Astrocyte (in vitro differentiated cells and primary cell): ENCODE results near the gene BNIP5. TPM values are rescaled to one million over a fixed set of nuclear protein-coding genes. Genes with fewer than 3 reads are reported as not detected.

Experiments used
- DNase-seq: peaks from one replicate; pipeline ENCODE4 v3.0.0-alpha.2; 2010; ENCODE audit warnings: low read depth
- FAIRE-seq: peaks from 2 replicates; lab custom pipeline; 2011; peaks lifted over from hg19 to GRCh38; lab: Jason Lieb, UNC
- H2AFZ ChIP-seq: 2 replicates; pipeline ENCODE4 v1.6.0; 2012; ENCODE audit warnings: low read depth, low read length, inconsistent platforms
- H3K27ac ChIP-seq: 2 replicates; pipeline ENCODE4 v1.5.1; 2011; ENCODE audit warnings: low read depth, low read length, inconsistent platforms
- H3K27me3 ChIP-seq: 2 replicates; pipeline ENCODE4 v1.6.0; 2011; ENCODE audit warnings: low read length, inconsistent platforms; ENCODE audit not compliant: insufficient read depth
- H3K36me3 ChIP-seq: 2 replicates; pipeline ENCODE4 v1.5.1; 2011; ENCODE audit warnings: low read length, inconsistent platforms; ENCODE audit not compliant: insufficient read depth
- H3K4me1 ChIP-seq: 2 replicates; pipeline ENCODE4 v1.5.1; 2011; ENCODE audit warnings: low read length, inconsistent platforms; ENCODE audit not compliant: insufficient read depth
- H3K4me2 ChIP-seq: 2 replicates; pipeline ENCODE4 v1.6.0; 2012; ENCODE audit warnings: low read length, inconsistent platforms
- H3K4me3 ChIP-seq: 2 replicates; pipeline ENCODE4 v1.5.1; 2011; ENCODE audit warnings: low read depth, mild to moderate bottlenecking, low read length, inconsistent platforms; ENCODE audit not compliant: insufficient read depth
- H3K79me2 ChIP-seq: 2 replicates; pipeline ENCODE4 v1.6.0; 2012; ENCODE audit warnings: mild to moderate bottlenecking, low read length, inconsistent platforms; ENCODE audit not compliant: insufficient read depth
- H3K9ac ChIP-seq: 2 replicates; pipeline ENCODE4 v1.6.0; 2012; ENCODE audit warnings: mild to moderate bottlenecking, low read length, inconsistent platforms
- H3K9me3 ChIP-seq: 2 replicates; pipeline ENCODE4 v1.5.1; 2012; ENCODE audit warnings: low read depth, mild to moderate bottlenecking, low read length, inconsistent platforms; ENCODE audit not compliant: insufficient read depth
- H4K20me1 ChIP-seq: 2 replicates; pipeline ENCODE4 v1.6.0; 2012; ENCODE audit warnings: low read length, inconsistent platforms; ENCODE audit not compliant: insufficient read depth
- H3K27ac Mint-ChIP-seq: one replicate; pipeline ENCODE4 v1.8.0; 2021; ENCODE audit warnings: mild to moderate bottlenecking, mixed read lengths; ENCODE audit not compliant: unreplicated experiment
- H3K27me3 Mint-ChIP-seq: one replicate; pipeline ENCODE4 v1.8.0; 2021; ENCODE audit warnings: low read depth, mixed read lengths; ENCODE audit not compliant: unreplicated experiment
- H3K36me3 Mint-ChIP-seq: one replicate; pipeline ENCODE4 v1.8.0; 2021; ENCODE audit warnings: low read depth, mixed read lengths; ENCODE audit not compliant: unreplicated experiment
- H3K4me1 Mint-ChIP-seq: one replicate; pipeline ENCODE4 v1.8.0; 2021; ENCODE audit warnings: low read depth, mixed read lengths; ENCODE audit not compliant: unreplicated experiment
- H3K4me3 Mint-ChIP-seq: one replicate; pipeline ENCODE4 v1.8.0; 2021; ENCODE audit warnings: mild to moderate bottlenecking, moderate library complexity, mixed read lengths; ENCODE audit not compliant: unreplicated experiment
- H3K9me3 Mint-ChIP-seq: one replicate; pipeline ENCODE4 v1.8.0; 2021; ENCODE audit warnings: mild to moderate bottlenecking, mixed read lengths; ENCODE audit not compliant: unreplicated experiment
- EZH2 ChIP-seq: IDR thresholded peaks from 2 replicates; pipeline ENCODE4 v1.6.1; 2012; ENCODE audit warnings: mild to moderate bottlenecking, low read length, inconsistent platforms; ENCODE audit not compliant: insufficient read depth
- total RNA-seq: library from RNA; stranded (reverse); gene quantifications from 2 replicates; pipeline ENCODE4 v1.2.1, GENCODE V29; 2021
- TF ChIP-seq, protein P1 (sequence below): IDR thresholded peaks from 2 replicates; pipeline ENCODE4 v1.5.1; 2011; ENCODE audit warnings: low read depth, mild to moderate bottlenecking, inconsistent platforms, low read length, moderate library complexity; ENCODE audit not compliant: insufficient read depth

Gene BNIP5
- total RNA-seq, 1 donor from 2014 or later = not detected

DNA sequence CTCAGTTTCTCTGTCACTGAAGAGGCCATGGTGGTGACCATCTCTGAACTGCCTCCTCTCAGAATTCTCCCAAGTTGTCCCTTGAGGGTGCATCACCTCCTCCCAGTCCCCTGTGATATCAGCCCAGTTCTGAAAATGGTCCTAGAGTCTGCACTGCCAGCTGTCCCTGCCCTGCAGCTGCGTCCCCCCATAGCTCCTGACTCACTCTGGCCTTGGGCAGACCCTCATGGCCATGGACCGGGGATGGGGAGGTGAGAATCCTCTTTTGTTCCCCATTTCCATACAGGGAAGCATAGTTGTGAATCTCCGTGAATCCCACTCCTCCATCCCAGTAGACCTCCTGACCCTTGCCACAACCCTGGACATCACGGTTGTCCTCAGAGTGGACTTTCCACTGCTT, 46.3 kb upstream of the BNIP5 start:
- Histone ChIP-seq H3K27me3 (peaks cover 14% of the 10 kb centered on the region), H3K79me2 (no peaks in the 10 kb centered on the region), H3K4me2 (no peak overlapping the region), H3K9ac (no peak overlapping the region), H4K20me1 (no peaks in the 10 kb centered on the region), H3K4me1 (peaks cover 12% of the 10 kb centered on the region), H3K4me3 (no peak overlapping the region), H3K27ac (no peak overlapping the region), H3K9me3 (no peaks in the 10 kb centered on the region), H3K36me3 (no peaks in the 10 kb centered on the region), H2AFZ (no peak overlapping the region)
- no peak overlapping the region for H3K4me3 Mint-ChIP-seq
- no peaks in the 10 kb centered on the region for H3K36me3 Mint-ChIP-seq
- H3K4me1 Mint-ChIP-seq = peaks cover 6% of the 10 kb centered on the region
- no peaks in the 10 kb centered on the region for H3K9me3 Mint-ChIP-seq
- no peak overlapping the region for H3K27ac Mint-ChIP-seq
- no peak for FAIRE-seq
- no peak for DNase-seq
- peaks cover 28% of the 10 kb centered on the region for H3K27me3 Mint-ChIP-seq
- TF ChIP-seq, protein P1, sequence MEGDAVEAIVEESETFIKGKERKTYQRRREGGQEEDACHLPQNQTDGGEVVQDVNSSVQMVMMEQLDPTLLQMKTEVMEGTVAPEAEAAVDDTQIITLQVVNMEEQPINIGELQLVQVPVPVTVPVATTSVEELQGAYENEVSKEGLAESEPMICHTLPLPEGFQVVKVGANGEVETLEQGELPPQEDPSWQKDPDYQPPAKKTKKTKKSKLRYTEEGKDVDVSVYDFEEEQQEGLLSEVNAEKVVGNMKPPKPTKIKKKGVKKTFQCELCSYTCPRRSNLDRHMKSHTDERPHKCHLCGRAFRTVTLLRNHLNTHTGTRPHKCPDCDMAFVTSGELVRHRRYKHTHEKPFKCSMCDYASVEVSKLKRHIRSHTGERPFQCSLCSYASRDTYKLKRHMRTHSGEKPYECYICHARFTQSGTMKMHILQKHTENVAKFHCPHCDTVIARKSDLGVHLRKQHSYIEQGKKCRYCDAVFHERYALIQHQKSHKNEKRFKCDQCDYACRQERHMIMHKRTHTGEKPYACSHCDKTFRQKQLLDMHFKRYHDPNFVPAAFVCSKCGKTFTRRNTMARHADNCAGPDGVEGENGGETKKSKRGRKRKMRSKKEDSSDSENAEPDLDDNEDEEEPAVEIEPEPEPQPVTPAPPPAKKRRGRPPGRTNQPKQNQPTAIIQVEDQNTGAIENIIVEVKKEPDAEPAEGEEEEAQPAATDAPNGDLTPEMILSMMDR = no peak
- TF ChIP-seq EZH2 = no peak

DNA sequence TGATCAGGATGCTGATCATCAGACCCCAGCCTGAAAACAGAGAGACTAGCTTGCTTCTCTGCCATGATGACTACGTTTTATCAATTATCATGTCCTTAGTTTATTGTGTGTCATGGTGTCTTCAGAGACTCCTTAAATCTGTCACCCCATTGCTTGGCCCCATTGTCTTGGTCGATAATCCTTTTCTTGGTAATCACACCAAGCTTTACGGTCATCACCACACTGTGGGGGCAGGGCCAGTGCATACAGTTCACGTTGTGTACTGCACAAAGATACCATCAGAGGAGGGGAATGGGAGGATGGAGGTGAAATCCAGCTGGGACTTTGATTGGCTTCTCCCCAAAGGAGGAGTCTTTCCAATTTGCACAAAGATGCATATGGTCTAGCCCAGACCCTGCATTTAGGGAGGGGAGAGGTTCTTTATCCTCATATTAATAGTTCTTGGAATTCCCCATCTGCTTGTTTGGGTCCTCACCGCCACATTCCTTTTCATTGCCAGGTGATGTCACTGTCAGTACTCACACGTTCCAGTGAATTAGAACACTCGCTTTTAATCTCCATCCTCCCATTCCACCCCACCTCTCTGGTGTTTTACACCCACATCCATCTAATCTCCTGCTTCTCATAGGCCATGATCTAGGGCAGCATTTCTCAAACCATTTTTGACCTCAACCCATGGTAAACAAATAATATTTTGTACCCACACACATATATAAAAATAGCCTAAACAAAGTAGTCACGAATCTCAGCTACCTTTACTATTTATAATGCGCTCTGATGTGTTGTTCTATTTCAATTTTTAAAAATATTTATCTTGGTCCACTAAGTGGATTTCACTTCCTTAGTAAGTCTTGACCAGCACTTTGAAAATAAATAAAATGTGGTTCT, 45.1 kb upstream of the BNIP5 start:
- H3K27ac ChIP-seq = no peak overlapping the region
- FAIRE-seq (no peak), DNase-seq (no peak)
- H3K27me3 ChIP-seq = peaks cover 8% of the 10 kb centered on the region
- H3K4me3 Mint-ChIP-seq = no peak overlapping the region
- peaks cover 25% of the 10 kb centered on the region for H3K27me3 Mint-ChIP-seq
- peaks cover 4% of the 10 kb centered on the region for H3K4me1 ChIP-seq
- no peak overlapping the region for H3K4me2 ChIP-seq
- H3K27ac Mint-ChIP-seq = no peak overlapping the region
- no peak overlapping the region for H2AFZ ChIP-seq
- TF ChIP-seq, protein P1 = no peak
- no peak for TF ChIP-seq EZH2
- no peaks in the 10 kb centered on the region for H3K4me1 Mint-ChIP-seq
- H3K36me3 ChIP-seq = no peaks in the 10 kb centered on the region
- no peaks in the 10 kb centered on the region for H3K36me3 Mint-ChIP-seq
- no peaks in the 10 kb centered on the region for H3K9me3 Mint-ChIP-seq
- no peaks in the 10 kb centered on the region for H3K79me2 ChIP-seq
- H4K20me1 ChIP-seq = no peaks in the 10 kb centered on the region
- no peak overlapping the region for H3K9ac ChIP-seq
- no peak overlapping the region for H3K4me3 ChIP-seq
- H3K9me3 ChIP-seq = no peaks in the 10 kb centered on the region

DNA sequence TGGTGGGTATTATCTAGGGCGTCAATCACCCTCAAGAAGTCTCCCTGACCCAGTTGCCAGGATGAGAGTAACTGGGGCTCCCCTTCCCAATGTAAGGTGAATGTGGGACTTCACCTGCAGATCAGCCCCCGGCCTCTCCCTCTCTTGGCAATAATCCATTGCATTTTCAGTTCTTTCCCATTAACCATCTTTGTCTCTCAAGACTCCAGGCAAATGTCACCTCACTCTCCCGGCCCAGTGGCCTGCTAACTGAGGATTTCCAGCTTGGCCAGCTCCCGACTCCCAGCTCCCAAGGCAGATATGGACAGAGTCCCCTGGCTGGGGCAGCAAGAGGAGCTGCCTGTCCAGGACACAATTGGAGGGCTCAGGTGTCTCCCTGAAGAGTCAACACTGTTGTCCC, 43.5 kb upstream of the BNIP5 start:
- TF ChIP-seq, protein P1 = no peak
- TF ChIP-seq EZH2 = no peak
- Histone ChIP-seq H3K27me3 (peaks cover 2% of the 10 kb centered on the region), H3K36me3 (no peaks in the 10 kb centered on the region), H3K79me2 (no peaks in the 10 kb centered on the region), H3K27ac (no peak overlapping the region), H3K4me3 (no peak overlapping the region), H3K4me1 (no peaks in the 10 kb centered on the region), H3K4me2 (no peak overlapping the region), H4K20me1 (no peaks in the 10 kb centered on the region), H2AFZ (no peak overlapping the region), H3K9ac (no peak overlapping the region), H3K9me3 (no peaks in the 10 kb centered on the region)
- DNase-seq (no peak), FAIRE-seq (no peak)
- no peaks in the 10 kb centered on the region for H3K36me3 Mint-ChIP-seq
- H3K27ac Mint-ChIP-seq = no peak overlapping the region
- H3K27me3 Mint-ChIP-seq = peaks cover 16% of the 10 kb centered on the region
- H3K4me3 Mint-ChIP-seq = no peak overlapping the region
- no peaks in the 10 kb centered on the region for H3K9me3 Mint-ChIP-seq
- H3K4me1 Mint-ChIP-seq = no peaks in the 10 kb centered on the region
